Measurements from ENCODE around the gene SCN4B.

Gene SCN4B

DNA sequence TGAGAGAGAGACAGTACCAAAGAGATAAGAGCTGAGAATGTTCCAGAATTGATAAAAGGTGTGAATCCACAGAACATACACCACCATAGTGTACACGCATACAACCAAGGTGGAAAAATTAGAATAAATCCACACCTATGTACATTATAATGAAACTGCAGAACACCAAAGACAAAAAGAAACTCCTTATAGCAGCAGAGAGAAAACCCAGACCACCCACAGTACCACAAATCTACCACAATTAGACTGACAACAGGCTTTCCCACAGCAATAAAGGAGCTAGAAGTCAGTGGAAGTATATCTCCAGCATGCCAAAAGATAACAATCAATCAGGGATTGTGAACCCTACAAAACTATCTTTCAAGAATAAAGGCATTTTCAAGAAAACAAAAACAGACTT lies 31.8 kb downstream of the SCN4B start:
- H3K4me3 ChIP-seq (ENCODE audit: low read depth, low read length) = no peak overlapping the region
- DNase-seq (ENCODE audit: low read depth) = no peak
- TF ChIP-seq POLR2A (IDR thresholded peaks at IDR 0.05; ENCODE audit: extremely low read depth, insufficient read length) = no peak
- TF ChIP-seq, protein P1, sequence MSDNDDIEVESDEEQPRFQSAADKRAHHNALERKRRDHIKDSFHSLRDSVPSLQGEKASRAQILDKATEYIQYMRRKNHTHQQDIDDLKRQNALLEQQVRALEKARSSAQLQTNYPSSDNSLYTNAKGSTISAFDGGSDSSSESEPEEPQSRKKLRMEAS (IDR thresholded peaks at IDR 0.05; ENCODE audit: low read depth, low read length) = no peak
- TF ChIP-seq, protein P2, sequence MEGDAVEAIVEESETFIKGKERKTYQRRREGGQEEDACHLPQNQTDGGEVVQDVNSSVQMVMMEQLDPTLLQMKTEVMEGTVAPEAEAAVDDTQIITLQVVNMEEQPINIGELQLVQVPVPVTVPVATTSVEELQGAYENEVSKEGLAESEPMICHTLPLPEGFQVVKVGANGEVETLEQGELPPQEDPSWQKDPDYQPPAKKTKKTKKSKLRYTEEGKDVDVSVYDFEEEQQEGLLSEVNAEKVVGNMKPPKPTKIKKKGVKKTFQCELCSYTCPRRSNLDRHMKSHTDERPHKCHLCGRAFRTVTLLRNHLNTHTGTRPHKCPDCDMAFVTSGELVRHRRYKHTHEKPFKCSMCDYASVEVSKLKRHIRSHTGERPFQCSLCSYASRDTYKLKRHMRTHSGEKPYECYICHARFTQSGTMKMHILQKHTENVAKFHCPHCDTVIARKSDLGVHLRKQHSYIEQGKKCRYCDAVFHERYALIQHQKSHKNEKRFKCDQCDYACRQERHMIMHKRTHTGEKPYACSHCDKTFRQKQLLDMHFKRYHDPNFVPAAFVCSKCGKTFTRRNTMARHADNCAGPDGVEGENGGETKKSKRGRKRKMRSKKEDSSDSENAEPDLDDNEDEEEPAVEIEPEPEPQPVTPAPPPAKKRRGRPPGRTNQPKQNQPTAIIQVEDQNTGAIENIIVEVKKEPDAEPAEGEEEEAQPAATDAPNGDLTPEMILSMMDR (IDR thresholded peaks at IDR 0.05; ENCODE audit: low read depth, low read length) = no peak
- TF ChIP-seq MYC (IDR thresholded peaks at IDR 0.05; ENCODE audit: low read depth, low read length) = no peak

DNA sequence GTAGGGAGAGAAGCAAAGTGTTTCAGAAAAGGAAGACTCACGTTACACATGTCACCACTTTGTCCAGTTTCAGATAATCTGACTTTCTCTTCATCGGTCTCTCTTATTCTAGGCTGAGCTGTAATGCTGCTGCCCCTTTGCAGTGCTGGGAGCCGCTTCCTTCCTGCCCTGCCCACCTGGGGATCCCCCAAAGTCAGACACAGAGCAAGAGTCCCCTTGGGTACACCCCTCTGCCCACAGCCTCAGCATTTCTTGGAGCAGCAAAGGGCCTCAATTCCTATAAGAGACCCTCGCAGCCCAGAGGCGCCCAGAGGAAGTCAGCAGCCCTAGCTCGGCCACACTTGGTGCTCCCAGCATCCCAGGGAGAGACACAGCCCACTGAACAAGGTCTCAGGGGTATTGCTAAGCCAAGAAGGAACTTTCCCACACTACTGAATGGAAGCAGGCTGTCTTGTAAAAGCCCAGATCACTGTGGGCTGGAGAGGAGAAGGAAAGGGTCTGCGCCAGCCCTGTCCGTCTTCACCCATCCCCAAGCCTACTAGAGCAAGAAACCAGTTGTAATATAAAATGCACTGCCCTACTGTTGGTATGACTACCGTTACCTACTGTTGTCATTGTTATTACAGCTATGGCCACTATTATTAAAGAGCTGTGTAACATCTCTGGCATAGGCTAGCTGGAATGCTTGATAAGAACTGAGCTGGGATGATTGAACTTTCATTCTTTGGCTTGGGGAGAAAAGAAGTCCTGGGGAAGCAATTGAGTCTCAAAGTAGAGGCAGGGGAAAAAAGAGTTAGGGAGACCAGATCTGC lies 34.6 kb downstream of the SCN4B start:
- DNase-seq (ENCODE audit: low read depth) = no peak
- TF ChIP-seq MYC (IDR thresholded peaks at IDR 0.05; ENCODE audit: low read depth, low read length) (no peak), POLR2A (IDR thresholded peaks at IDR 0.05; ENCODE audit: extremely low read depth, insufficient read length) (no peak)
- TF ChIP-seq, protein P1 (IDR thresholded peaks at IDR 0.05; ENCODE audit: low read depth, low read length) = no peak
- TF ChIP-seq, protein P2 (IDR thresholded peaks at IDR 0.05; ENCODE audit: low read depth, low read length) = no peak
- no peak overlapping the region for H3K4me3 ChIP-seq (ENCODE audit: low read depth, low read length)

DNA sequence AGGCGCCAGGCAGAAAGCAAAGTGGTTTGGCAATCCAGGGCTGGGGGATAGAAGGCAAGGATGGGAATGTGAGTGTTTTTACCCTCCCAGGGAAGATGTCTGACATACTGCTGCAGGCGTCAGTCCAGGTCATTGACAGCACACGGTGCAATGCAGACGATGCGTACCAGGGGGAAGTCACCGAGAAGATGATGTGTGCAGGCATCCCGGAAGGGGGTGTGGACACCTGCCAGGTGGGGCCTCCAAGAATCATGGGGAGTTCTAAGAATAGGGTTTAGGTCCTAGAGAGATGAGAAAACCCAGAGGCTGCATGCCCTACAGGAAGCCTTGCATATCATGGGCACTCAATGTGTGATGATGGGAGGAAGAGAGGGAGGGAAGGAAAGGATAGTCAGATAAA lies 37.6 kb downstream of the SCN4B start:
- H3K4me3 ChIP-seq (ENCODE audit: low read depth, low read length) = no peak overlapping the region
- DNase-seq (ENCODE audit: low read depth) = no peak
- no peak for TF ChIP-seq MYC (IDR thresholded peaks at IDR 0.05; ENCODE audit: low read depth, low read length)

DNA sequence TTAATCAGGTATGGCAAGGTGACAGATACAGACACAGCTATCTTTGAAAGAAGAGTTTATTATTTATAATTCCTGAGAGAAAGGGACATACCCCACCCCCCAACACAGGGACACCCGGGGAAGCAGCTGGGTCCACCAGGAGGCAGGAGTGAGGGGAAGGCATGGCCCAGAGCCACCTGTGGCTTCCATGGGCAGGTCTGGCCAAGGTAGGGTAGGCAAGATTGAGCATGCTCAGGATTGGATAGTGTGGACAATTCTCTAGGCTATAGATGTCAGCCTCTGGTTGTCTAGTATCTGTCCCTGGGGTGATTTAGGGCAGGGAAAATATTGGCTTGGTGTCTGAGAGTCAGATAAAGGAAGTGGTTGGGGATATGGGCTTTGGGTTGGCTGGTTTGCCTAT lies 38.4 kb downstream of the SCN4B start:
- peak; percentile 29 for DNase-seq (ENCODE audit: low read depth)
- H3K4me3 ChIP-seq (ENCODE audit: low read depth, low read length) = no peak overlapping the region
- TF ChIP-seq MYC (IDR thresholded peaks at IDR 0.05; ENCODE audit: low read depth, low read length) = no peak
- TF ChIP-seq, protein P1 (IDR thresholded peaks at IDR 0.05; ENCODE audit: low read depth, low read length) = no peak
- TF ChIP-seq POLR2A (IDR thresholded peaks at IDR 0.05; ENCODE audit: extremely low read depth, insufficient read length) = no peak
- TF ChIP-seq, protein P2 (IDR thresholded peaks at IDR 0.05; ENCODE audit: low read depth, low read length) = no peak

DNA sequence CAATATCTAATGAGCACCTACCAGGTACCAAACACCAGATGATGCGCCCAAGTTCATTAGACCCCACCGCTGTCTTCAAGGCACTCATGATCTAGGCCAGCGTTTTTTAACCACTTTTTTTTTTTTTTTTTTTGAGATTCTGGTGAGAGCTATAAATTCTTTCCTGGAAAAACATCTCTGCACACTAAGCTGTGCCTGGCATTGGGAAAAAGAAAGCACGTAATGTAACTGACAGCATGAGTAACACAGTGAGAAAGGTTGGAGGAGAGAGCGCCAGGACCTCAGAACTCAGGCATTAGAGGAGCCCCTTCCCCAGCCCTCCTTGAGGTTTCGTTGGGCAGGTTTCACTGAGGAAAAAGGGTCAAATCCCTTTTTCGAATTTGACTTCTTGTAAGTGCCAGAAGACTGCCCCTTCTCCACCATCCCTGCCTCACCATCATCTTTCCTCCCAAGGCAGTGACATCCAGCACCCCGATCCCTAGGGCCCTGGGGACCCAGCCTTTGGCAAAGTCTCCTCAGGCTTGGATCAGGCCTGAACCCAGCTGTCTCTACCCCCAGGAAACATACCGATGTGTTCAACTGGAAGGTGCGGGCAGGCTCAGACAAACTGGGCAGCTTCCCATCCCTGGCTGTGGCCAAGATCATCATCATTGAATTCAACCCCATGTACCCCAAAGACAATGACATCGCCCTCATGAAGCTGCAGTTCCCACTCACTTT lies 39.8 kb downstream of the SCN4B start:
- TF ChIP-seq POLR2A (IDR thresholded peaks at IDR 0.05; ENCODE audit: extremely low read depth, insufficient read length) (no peak), MYC (IDR thresholded peaks at IDR 0.05; ENCODE audit: low read depth, low read length) (no peak)
- TF ChIP-seq, protein P2 (IDR thresholded peaks at IDR 0.05; ENCODE audit: low read depth, low read length) = no peak
- TF ChIP-seq, protein P1 (IDR thresholded peaks at IDR 0.05; ENCODE audit: low read depth, low read length) = no peak
- no peak for DNase-seq (ENCODE audit: low read depth)
- H3K4me3 ChIP-seq (ENCODE audit: low read depth, low read length) = no peak overlapping the region

DNA sequence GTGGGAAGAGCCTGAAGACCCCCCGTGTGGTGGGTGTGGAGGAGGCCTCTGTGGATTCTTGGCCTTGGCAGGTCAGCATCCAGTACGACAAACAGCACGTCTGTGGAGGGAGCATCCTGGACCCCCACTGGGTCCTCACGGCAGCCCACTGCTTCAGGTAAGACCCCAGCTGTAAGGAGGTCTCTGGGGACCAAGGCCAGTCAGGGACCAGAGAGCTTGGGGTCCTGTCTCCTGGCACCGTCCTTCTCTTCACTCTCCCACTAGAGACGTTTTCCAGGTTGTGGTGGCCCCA lies 40.9 kb downstream of the SCN4B start:
- TF ChIP-seq POLR2A (IDR thresholded peaks at IDR 0.05; ENCODE audit: extremely low read depth, insufficient read length) = no peak
- TF ChIP-seq, protein P2 (IDR thresholded peaks at IDR 0.05; ENCODE audit: low read depth, low read length) = no peak
- TF ChIP-seq MYC (IDR thresholded peaks at IDR 0.05; ENCODE audit: low read depth, low read length) = no peak
- TF ChIP-seq, protein P1 (IDR thresholded peaks at IDR 0.05; ENCODE audit: low read depth, low read length) = no peak
- no peak for DNase-seq (ENCODE audit: low read depth)
- no peak overlapping the region for H3K4me3 ChIP-seq (ENCODE audit: low read depth, low read length)
